Measurements from ENCODE around the gene GRID1.
"Not testable (repeated sequence)": the region's sequence is repeated elsewhere in the genome, so short reads cannot be mapped to it uniquely, and the experiment has no call there.

GRID1 gene

GRCh38 chr10:85868627-85869499 is 497.7 kb downstream of the GRID1 start:
- DNase-seq (ENCODE audit: low read depth): no peak

DNA sequence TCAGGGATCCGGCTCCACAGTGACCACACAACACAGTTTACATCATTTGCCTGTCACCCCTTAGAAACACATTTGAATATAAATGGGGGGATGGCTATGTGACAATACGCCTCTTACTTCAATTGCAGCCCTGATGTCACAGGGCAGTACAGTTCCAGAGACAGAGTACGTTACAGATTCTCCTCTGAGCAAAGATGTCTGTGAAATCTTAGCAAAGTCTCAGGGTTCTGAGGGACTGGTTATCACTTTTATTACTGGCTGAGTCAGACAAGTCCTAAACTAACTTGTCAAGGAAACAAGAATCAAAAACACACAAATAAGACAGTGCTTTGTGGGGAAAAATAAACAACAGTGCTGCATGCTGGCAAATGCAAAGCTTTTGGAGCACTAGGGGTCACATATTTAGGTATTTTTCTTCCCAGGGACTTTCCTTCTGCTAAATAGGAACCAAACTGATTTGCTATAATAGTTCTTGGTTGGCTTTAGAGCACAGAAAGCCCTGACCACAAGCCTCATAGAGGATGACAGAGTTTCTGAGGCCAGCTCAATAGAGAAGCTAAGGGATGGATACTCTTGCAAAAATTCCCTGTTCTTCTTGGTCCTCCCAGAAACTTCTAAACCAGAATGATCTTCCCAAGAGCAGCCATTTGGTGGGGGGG is 501.6 kb downstream of the GRID1 start:
- no peak for DNase-seq (ENCODE audit: low read depth)

- DNase-seq (ENCODE audit: low read depth): no peak
These were observed 502.4 kb downstream of the GRID1 start for GRCh38 chr10:85864173-85864549.

DNA sequence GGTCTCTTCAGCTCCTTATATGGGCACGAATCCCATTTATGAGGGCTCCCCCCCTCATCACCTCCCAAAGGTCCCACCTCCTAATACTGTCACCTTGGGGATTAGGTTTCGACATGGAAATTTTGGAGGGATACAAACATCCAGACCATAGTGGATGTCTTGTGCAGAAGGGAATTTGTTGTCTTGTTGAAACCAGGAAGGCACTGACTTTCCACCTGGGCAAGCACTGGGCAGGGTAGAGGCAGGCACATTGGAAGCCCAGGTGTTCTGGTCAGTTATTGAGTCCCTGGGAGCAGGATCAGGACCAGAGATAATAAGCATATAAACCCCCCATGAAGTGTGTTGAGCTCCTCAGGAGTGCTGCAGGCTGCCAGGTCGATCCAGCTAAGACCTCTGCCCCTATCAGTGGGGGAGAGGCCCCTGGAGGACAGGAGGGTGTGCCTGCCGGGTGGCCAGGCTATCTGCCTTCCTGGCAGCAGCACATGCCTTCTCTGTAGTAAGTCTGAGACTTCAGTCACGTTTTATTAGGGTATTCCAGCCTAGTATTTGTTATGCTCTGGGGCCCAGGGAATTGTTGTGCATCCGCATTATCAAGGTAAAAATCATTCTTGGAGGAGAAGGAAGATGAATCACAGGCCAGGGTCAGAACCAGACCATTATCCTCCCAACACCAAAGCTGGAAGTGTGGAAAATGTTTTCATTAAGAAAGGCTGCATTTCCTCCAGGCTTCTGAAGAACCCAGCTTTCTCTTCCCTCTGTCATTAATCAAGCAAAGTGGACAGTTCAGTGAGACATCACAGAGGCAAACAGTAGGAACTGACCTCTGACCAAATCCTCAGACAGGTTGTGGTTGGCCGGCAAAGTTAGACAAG is 503.1 kb downstream of the GRID1 start:
- DNase-seq (ENCODE audit: low read depth): no peak

- no peak for DNase-seq (ENCODE audit: low read depth)
These were observed 503.8 kb downstream of the GRID1 start for GRCh38 chr10:85862771-85863170.

DNA sequence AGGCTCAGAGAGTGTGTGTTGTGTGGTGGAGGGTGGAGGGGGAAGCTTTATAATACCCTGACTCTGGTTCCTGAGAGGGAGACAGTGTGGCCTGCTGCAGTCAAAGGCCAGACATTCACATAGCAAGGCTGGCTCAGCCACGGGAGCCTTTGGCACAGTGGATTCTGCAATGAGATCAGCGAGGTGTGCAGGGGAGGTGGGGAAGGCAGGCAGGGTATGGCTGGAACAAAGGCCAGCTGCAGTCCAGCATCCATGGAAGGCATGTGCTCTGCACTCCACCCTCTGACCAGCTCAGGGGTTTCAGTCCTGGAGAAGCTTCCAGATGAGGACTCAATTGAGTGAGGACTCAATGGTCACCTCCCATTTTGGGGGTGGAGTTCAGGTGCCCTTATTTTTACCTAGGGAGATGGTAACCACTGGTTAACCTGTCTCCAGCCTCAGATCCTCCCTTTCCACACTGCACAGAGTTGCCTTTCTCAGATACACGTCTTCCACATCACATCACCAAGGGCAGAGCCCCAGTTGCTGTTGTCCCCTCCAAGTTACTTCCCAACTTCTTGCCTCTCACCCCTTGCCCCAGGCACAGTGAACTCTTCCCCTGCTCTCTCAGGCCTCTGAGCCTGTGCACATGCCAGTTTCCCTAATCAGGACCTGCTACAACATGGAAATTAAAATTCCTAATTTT is 504.9 kb downstream of the GRID1 start:
- no peak for DNase-seq (ENCODE audit: low read depth)

GRCh38 chr10:85859859-85860258 is 506.7 kb downstream of the GRID1 start:
- no peak for DNase-seq (ENCODE audit: low read depth)

DNA sequence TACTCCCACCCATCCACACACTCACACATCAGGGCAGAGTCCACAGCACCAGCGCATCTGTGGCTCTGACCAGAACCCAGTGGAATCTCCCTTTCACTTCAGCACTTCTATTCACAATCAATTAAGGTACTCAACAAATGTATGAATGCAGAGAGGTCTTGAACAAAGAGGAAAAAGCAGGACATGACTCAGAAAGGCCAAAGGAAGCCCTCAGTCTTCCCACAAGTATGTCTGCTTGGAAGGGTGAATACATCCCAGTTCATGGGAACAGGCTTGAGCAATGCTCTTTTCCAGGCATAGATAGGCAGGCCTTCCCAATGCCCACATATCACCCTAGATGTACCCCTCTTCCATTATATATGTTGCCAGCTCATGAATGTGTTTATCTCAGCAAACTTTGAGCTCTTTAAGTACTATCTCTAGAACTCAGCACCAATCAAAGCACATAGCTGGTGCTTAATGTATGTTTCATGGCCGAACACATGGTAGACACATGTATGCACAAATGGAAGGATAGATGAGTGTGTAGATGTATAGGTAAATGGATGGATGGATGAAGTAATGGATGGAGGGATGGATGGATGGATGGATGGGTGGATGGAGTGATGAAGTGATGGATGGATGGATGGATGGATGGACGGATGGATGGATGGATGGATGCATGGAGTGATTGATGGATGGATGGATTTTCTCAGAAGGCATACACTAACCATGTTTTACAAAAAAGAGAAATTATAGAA is 507.6 kb downstream of the GRID1 start:
- no peak for DNase-seq (ENCODE audit: low read depth)

DNA sequence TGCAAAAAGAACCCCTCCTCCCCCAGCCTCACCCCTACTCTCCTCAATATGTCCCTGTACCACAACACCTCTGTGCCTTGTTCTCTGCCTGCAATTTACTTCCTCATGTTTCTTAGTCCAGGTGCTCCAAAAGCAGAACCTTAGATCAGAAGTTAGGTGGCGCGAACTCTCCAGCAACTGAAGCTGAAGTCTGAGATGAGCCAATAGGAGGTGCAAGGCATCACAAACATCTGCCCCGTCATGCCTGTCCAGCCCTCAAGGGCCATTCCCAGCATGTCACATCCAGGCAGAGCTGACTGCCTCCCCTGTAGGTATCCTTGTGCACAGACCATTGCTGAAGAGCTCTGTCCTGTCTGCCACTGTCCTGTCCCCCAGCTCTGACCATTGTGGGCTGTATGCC is 508.8 kb downstream of the GRID1 start:
- DNase-seq (ENCODE audit: low read depth): no peak

DNA sequence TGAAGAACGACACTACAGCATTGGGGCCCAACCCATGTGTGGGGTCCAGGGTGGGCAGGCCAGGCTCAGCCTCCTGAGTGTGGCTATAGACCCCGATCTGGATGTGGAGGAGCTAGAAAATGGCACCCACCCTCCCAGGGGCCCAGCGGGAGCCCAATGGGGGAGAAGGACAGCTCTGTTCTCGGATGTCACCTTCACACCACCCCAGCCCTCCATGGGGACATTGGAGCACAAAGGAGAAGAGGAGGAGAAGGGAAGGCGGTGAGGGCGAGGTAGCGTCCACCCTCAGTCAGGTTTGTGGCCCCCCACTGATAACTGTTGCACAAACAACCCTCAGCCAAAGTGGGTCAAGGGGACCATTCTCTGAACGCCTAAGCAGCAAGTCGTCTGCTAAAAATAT is 509.3 kb downstream of the GRID1 start:
- no peak for DNase-seq (ENCODE audit: low read depth)

GRCh38 chr10:85851934-85852333 is 514.7 kb downstream of the GRID1 start:
- DNase-seq (ENCODE audit: low read depth): no peak

- peak; percentile 4 for DNase-seq (ENCODE audit: low read depth)
These were observed 515.3 kb downstream of the GRID1 start for GRCh38 chr10:85851325-85851724.

GRCh38 chr10:85850736-85851135 is 515.9 kb downstream of the GRID1 start:
- DNase-seq (ENCODE audit: low read depth): no peak

- no peak for DNase-seq (ENCODE audit: low read depth)
These were observed 517.3 kb downstream of the GRID1 start for GRCh38 chr10:85849315-85849714.

DNA sequence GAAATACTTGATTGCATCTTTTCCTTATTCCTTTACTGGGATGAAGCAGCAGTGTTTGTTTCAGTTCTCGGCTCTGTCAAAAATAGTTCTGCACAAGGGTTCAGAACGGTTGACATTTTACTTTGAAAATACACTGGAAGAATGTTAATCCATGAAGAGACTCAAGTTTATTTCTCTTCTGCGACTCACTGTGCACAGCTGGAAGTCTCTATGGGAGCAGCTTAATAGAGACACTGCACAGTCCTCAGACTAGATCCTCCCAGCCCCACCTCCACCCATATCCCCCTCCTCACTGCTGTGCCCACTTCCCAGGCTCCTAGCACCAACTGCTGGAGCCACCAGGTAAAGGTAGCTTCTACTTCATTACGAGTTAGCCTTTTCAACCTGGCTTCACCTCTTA is 517.8 kb downstream of the GRID1 start:
- DNase-seq (ENCODE audit: low read depth): no peak

GRCh38 chr10:85847085-85847484 is 519.5 kb downstream of the GRID1 start:
- no peak for DNase-seq (ENCODE audit: low read depth)

- not testable (repeated sequence) for DNase-seq (ENCODE audit: low read depth)
These were observed 527.9 kb downstream of the GRID1 start for GRCh38 chr10:85838660-85839059.

DNA sequence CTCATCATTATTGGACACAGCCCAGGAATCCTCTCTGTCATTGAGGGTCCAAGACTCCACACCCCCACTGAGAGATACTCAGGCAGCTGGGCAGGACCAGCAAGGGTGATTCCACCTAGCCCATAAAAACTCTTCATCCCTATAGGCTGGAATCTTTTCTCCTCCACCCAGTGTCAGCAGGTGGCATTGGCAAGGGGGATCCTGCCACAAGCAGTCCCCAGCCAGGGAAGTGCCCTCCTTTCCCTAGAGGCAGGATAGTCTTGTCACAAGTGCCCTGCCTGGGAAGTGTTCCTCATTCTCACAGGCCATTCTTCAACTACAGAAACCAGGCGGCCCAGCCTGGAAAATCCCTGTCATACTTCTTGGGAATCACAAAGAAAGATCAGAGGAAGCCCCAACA is 533.6 kb downstream of the GRID1 start:
- DNase-seq (ENCODE audit: low read depth): no peak

GRCh38 chr10:85831422-85831821 is 535.2 kb downstream of the GRID1 start:
- no peak for DNase-seq (ENCODE audit: low read depth)

- no peak for DNase-seq (ENCODE audit: low read depth)
These were observed 540.2 kb downstream of the GRID1 start for GRCh38 chr10:85826377-85826776.

DNA sequence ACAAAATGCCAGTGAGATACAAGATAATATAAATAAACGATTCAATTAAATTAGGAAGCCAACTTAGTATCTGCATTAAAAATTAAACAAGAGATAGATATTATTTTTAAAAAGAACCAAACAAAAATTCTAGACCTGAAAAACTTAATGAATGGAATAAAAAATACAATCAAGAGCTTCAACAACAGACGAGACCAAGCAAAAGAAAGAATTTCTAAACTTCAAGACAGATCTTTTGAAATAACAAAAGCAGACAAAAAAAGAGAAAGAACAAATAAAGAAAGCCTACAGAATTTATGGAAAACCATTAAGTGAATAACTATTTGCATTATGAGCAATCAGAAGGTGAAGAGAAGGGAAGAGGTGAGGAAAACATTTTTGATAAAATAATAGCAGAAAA is 555.2 kb downstream of the GRID1 start:
- no peak for DNase-seq (ENCODE audit: low read depth)

Data from stromal cell of bone marrow (primary cell).